ENCODE results near the gene EFNA5. TPM values are rescaled to one million over a fixed set of nuclear protein-coding genes. Genes with fewer than 3 reads are reported as not detected.
A peak's percentile ranks its signal among the peaks of the same experiment; 100 is the strongest.

The EFNA5 gene
- total RNA-seq, 1 donor from 2014 or later = 43.0 TPM

DNA sequence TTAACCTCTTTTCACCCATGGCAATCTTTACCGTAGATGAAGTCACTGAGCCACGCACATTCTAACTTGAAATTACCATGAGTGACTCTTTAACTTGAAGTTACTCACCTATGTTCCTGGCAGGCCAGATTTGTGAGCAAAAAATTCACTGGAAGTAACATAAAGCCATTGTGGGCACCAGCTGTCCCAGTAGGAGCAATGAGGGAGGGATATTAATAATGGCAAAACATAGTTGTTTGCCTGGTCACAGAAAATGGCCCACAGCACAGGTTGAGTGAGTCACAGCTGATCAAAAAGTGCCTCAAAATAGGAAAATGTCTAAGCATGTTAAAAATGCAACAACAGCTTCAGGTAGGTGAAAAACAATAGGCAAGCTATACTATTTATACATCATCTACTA is 146.6 kb downstream of the EFNA5 start:
- Mint-ChIP-seq H3K27ac (ENCODE audit: unreplicated experiment) (peak overlapping the region; percentile 24), H3K4me1 (peaks cover 50% of the 10 kb centered on the region), H3K9me3 (no peaks in the 10 kb centered on the region), H3K36me3 (ENCODE audit: low read depth) (no peaks in the 10 kb centered on the region), H3K4me3 (no peak overlapping the region), H3K27me3 (ENCODE audit: low read depth) (no peaks in the 10 kb centered on the region)
- TF ChIP-seq, protein P1, sequence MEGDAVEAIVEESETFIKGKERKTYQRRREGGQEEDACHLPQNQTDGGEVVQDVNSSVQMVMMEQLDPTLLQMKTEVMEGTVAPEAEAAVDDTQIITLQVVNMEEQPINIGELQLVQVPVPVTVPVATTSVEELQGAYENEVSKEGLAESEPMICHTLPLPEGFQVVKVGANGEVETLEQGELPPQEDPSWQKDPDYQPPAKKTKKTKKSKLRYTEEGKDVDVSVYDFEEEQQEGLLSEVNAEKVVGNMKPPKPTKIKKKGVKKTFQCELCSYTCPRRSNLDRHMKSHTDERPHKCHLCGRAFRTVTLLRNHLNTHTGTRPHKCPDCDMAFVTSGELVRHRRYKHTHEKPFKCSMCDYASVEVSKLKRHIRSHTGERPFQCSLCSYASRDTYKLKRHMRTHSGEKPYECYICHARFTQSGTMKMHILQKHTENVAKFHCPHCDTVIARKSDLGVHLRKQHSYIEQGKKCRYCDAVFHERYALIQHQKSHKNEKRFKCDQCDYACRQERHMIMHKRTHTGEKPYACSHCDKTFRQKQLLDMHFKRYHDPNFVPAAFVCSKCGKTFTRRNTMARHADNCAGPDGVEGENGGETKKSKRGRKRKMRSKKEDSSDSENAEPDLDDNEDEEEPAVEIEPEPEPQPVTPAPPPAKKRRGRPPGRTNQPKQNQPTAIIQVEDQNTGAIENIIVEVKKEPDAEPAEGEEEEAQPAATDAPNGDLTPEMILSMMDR (conservative IDR thresholded peaks at IDR 0.05) = no peak
- no peak for DNase-seq (ENCODE audit: low read depth, low spot score)

DNA sequence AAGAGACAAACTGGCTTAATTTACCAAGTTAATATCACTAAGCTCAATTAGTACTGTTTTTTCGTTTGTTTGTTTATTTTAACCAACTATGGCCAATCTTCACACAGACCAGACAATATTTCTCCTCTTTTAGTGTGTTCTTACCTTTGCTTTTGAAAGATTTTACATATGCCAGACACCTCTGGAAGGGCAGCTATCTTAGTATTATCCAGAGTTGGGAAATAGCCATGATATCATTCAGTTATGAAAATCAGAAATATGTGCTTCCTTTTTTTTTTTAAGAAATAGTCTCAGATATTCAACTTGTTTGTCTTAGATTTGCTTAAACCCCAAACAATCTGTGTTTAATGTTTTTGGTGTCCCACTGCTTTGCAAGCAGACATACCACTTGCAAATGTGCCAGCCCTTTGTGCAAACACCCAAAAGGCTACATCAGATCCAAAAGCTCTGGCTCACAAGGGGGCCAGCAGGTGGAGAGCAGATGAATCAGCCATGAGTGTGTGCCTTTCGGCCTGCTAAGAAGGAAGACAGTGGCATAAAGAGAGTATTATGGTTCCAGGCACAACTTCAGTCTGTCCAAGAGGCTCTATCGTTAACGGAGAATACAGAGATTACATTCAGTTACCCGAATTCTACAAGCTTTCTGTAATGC is 147.6 kb downstream of the EFNA5 start:
- Mint-ChIP-seq H3K4me1 (peaks cover 59% of the 10 kb centered on the region), H3K36me3 (ENCODE audit: low read depth) (no peaks in the 10 kb centered on the region), H3K9me3 (no peaks in the 10 kb centered on the region), H3K27ac (ENCODE audit: unreplicated experiment) (no peak overlapping the region), H3K27me3 (ENCODE audit: low read depth) (no peaks in the 10 kb centered on the region), H3K4me3 (no peak overlapping the region)
- TF ChIP-seq, protein P1 (conservative IDR thresholded peaks at IDR 0.05) = no peak
- DNase-seq (ENCODE audit: low read depth, low spot score) = no peak

DNA sequence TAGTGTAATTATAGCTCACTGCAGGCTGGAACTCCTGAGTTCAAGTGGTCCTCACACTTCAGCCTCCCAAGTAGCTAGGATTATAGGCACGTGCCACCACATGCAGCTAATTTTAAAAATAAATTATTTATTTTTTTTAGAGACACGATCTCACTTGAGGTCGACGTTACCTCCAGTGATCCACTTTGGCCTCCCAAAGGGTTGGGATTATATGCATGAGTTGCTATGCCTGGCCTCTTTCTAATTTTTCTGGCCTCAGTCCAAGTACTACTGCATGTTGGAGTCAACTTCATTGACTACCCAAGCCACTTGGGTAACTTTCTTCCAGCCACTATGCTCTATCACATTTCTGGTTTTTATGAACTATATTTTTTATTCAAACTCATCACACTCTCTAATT is 148.3 kb downstream of the EFNA5 start:
- Mint-ChIP-seq H3K36me3 (ENCODE audit: low read depth) (no peaks in the 10 kb centered on the region), H3K4me3 (no peak overlapping the region), H3K27ac (ENCODE audit: unreplicated experiment) (no peak overlapping the region), H3K27me3 (ENCODE audit: low read depth) (no peaks in the 10 kb centered on the region), H3K9me3 (no peaks in the 10 kb centered on the region), H3K4me1 (peaks cover 62% of the 10 kb centered on the region)
- no peak for DNase-seq (ENCODE audit: low read depth, low spot score)
- TF ChIP-seq, protein P1 (conservative IDR thresholded peaks at IDR 0.05) = no peak

DNA sequence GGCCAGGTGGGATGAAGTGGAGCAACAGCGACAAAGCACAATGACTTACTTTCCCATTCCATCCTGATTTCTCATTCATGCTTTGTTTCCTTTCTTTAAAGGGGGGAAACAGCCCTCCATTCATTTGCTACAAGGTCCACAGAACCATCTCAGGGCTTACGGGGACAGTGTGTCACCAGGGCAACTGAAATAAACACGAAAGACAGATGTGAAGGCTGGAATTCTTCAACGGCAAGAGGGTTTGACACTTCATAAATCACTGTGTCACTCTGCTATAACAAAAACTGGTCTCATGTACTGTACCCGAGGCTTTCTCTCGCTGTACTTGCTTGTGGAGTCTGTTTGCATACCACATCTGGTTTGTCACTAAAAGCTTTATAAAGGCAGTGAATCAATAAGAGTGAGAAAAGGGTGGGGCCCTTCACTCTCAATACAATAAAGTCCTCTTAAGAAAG is 150.8 kb downstream of the EFNA5 start:
- peaks cover 73% of the 10 kb centered on the region for H3K4me1 Mint-ChIP-seq
- H3K4me3 Mint-ChIP-seq = peak overlapping the region; percentile 67
- no peak for DNase-seq (ENCODE audit: low read depth, low spot score)
- H3K27ac Mint-ChIP-seq (ENCODE audit: unreplicated experiment) = peak overlapping the region; percentile 95
- no peaks in the 10 kb centered on the region for H3K9me3 Mint-ChIP-seq
- no peaks in the 10 kb centered on the region for H3K36me3 Mint-ChIP-seq (ENCODE audit: low read depth)
- TF ChIP-seq, protein P1 (conservative IDR thresholded peaks at IDR 0.05) = no peak
- H3K27me3 Mint-ChIP-seq (ENCODE audit: low read depth) = no peaks in the 10 kb centered on the region

DNA sequence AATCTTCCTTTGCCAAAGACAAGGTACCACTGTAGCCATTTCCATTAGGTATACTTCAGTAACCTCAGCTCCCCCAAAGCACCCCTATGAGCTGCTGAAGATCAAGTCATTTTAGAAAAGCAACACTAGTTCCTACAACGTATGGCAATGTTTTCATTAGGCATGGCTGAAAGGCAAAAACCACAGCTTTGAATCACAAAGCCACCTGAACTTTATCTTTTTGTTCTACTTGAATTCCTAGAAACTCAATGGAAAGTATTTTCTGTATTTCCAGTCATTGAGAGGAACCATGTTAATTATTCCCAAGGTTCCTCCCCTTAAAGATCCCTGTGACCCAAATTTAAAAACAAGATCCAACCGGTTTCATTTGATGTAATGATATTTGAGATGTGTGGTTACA is 152.1 kb downstream of the EFNA5 start:
- Mint-ChIP-seq H3K4me3 (peak overlapping the region; percentile 47), H3K36me3 (ENCODE audit: low read depth) (no peaks in the 10 kb centered on the region), H3K27me3 (ENCODE audit: low read depth) (no peaks in the 10 kb centered on the region), H3K9me3 (no peaks in the 10 kb centered on the region), H3K27ac (ENCODE audit: unreplicated experiment) (no peak overlapping the region), H3K4me1 (peaks cover 77% of the 10 kb centered on the region)
- no peak for DNase-seq (ENCODE audit: low read depth, low spot score)
- TF ChIP-seq, protein P1 (conservative IDR thresholded peaks at IDR 0.05) = no peak
